GM18867 (cell line): ENCODE measurements around the gene OR52A1.
"Not testable (repeated sequence)": the region's sequence is repeated elsewhere in the genome, so short reads cannot be mapped to it uniquely, and the experiment has no call there.

Experiments
- ATAC-seq: cut with Tn5 transposase; IDR thresholded peaks from one replicate; pipeline ENCODE4 v1.9.1; 2021; ENCODE audit warnings: mild to moderate bottlenecking, moderate library complexity; ENCODE audit not compliant: unreplicated experiment

Gene OR52A1

GRCh38 chr11:5154657-5155056 lies at the start of gene OR52A1:
OR52A1 (minus strand) TSS chr11:5154757; CDS start chr11:5152369, 2,388 bp downstream.
- no peak for ATAC-seq

- ATAC-seq = no peak
Observed at GRCh38 chr11:5203366-5203765, 48.8 kb upstream of the OR52A1 start.

GRCh38 chr11:5200582-5200981 lies 46.0 kb upstream of the OR52A1 start, which contains the start of gene OR51V1:
OR51V1 (minus strand) TSS chr11:5200682; CDS start chr11:5200682, 0 bp downstream.
- ATAC-seq = no peak

- no peak for ATAC-seq
Observed at GRCh38 chr11:5198285-5198684, 43.7 kb upstream of the OR52A1 start.

GRCh38 chr11:5197536-5197935 lies 43.0 kb upstream of the OR52A1 start:
- no peak for ATAC-seq

- no peak for ATAC-seq
Observed at GRCh38 chr11:5196731-5197130, 42.2 kb upstream of the OR52A1 start.

GRCh38 chr11:5196067-5196466 lies 41.5 kb upstream of the OR52A1 start:
- ATAC-seq = no peak

- no peak for ATAC-seq
Observed at GRCh38 chr11:5192738-5193137, 38.2 kb upstream of the OR52A1 start.

- ATAC-seq = no peak
Observed at GRCh38 chr11:5188201-5188600, 33.6 kb upstream of the OR52A1 start.

GRCh38 chr11:5178046-5178837 lies 23.7 kb upstream of the OR52A1 start:
- ATAC-seq = no peak

- ATAC-seq = no peak
Observed at GRCh38 chr11:5174934-5175333, 20.4 kb upstream of the OR52A1 start.

GRCh38 chr11:5171856-5172255 lies 17.3 kb upstream of the OR52A1 start:
- no peak for ATAC-seq

- ATAC-seq = not testable (repeated sequence)
Observed at GRCh38 chr11:5165898-5166297, 11.3 kb upstream of the OR52A1 start.

- ATAC-seq = not testable (repeated sequence)
Observed at GRCh38 chr11:5164807-5165206, 10.2 kb upstream of the OR52A1 start.

GRCh38 chr11:5161045-5161444 lies 6.5 kb upstream of the OR52A1 start:
- not testable (repeated sequence) for ATAC-seq

GRCh38 chr11:5160217-5160616 lies 5.7 kb upstream of the OR52A1 start:
- ATAC-seq = not testable (repeated sequence)

GRCh38 chr11:5159806-5160205 lies 5.2 kb upstream of the OR52A1 start:
- no peak for ATAC-seq

- no peak for ATAC-seq
Observed at GRCh38 chr11:5153574-5154431, 754 bp downstream of the OR52A1 start.

GRCh38 chr11:5151713-5152153 lies 2.8 kb downstream of the OR52A1 start:
- no peak for ATAC-seq

GRCh38 chr11:5144206-5144605 lies 10.4 kb downstream of the OR52A1 start:
- ATAC-seq = not testable (repeated sequence)

- ATAC-seq = no peak
Observed at GRCh38 chr11:5137996-5138395, 16.6 kb downstream of the OR52A1 start, which contains the start of gene OR52A5. OR52A5 (minus strand) TSS chr11:5138356; CDS start chr11:5132642, 5,714 bp downstream.

GRCh38 chr11:5137014-5137413 lies 17.5 kb downstream of the OR52A1 start:
- no peak for ATAC-seq
